OCI-LY7 (cell line): ENCODE results near the gene ACSS1. TPM values are rescaled to one million over a fixed set of nuclear protein-coding genes. Genes with fewer than 3 reads are reported as not detected.

Experiments used
- BruUV-seq: library from RNA; stranded (reverse); fragments of 400-500 nt; replicated peaks from 2 replicates; lab custom pipeline; 2021; lab: Mats Ljungman, UMichigan
- CTCF ChIA-PET: fragments of 300-600 bp; sonication (Branson Sonifier 250); formaldehyde crosslinking; loops from one replicate; lab custom pipeline; 2022; ENCODE audit warnings: antibody characterized with exemption; ENCODE audit not compliant: unreplicated experiment; lab: Charles Lee
- POLR2A ChIA-PET: fragments of 300-600 bp; sonication (Branson Sonifier 250); formaldehyde crosslinking; loops from one replicate; lab custom pipeline; 2022; ENCODE audit warnings: antibody characterized with exemption; lab: Charles Lee
- DNase-seq: peaks from one replicate; pipeline ENCODE4 v3.0.0-alpha.2; 2015; ENCODE audit warnings: low spot score
- H2AFZ ChIP-seq: fragments of 200-600 bp; sonication (generic), shearing (Covaris generic); 2 replicates; pipeline ENCODE4 v1.6.1; 2014; ENCODE audit warnings: mild to moderate bottlenecking, antibody characterized with exemption, low read length, moderate library complexity
- H3K27ac ChIP-seq: fragments of 200-600 bp; sonication (generic); 2 replicates; pipeline ENCODE4 v1.5.1; 2014; ENCODE audit warnings: mixed run types, low read depth, mild to moderate bottlenecking, moderate library complexity, low read length, inconsistent platforms; ENCODE audit not compliant: poor library complexity, severe bottlenecking
- H3K36me3 ChIP-seq: fragments of 200-600 bp; sonication (generic); 2 replicates; pipeline ENCODE4 v1.6.1; 2014; ENCODE audit warnings: mild to moderate bottlenecking, antibody characterized with exemption, low read length, moderate library complexity, mixed read lengths; ENCODE audit not compliant: insufficient read depth
- H3K4me1 ChIP-seq: fragments of 200-600 bp; sonication (generic); 2 replicates; pipeline ENCODE4 v1.5.1; 2014; ENCODE audit warnings: mild to moderate bottlenecking, low read length; ENCODE audit not compliant: insufficient read depth, poor library complexity, severe bottlenecking
- H3K4me2 ChIP-seq: fragments of 200-600 bp; sonication (generic); 2 replicates; pipeline ENCODE4 v1.6.1; 2014; ENCODE audit warnings: mild to moderate bottlenecking, low read length
- H3K4me3 ChIP-seq: fragments of 200-600 bp; sonication (generic); 2 replicates; pipeline ENCODE4 v1.5.1; 2014; ENCODE audit warnings: mild to moderate bottlenecking, low read depth, low read length; ENCODE audit not compliant: poor library complexity, severe bottlenecking
- H3K79me2 ChIP-seq: fragments of 200-600 bp; sonication (generic); 2 replicates; pipeline ENCODE4 v1.6.1; 2016; ENCODE audit warnings: low read depth, mild to moderate bottlenecking, low read length, moderate library complexity, mixed read lengths; ENCODE audit not compliant: insufficient read depth
- H3K9me2 ChIP-seq: fragments of 200-600 bp; sonication (generic); 2 replicates; pipeline ENCODE4 v1.6.1; 2016; ENCODE audit warnings: mild to moderate bottlenecking, low read length, mixed read lengths; ENCODE audit not compliant: insufficient read depth
- H3K9me3 ChIP-seq: fragments of 200-600 bp; sonication (generic); 2 replicates; pipeline ENCODE4 v1.6.1; 2014; ENCODE audit warnings: mild to moderate bottlenecking, mixed run types, low read length, mixed read lengths
- H4K20me1 ChIP-seq: fragments of 200-600 bp; sonication (generic); 2 replicates; pipeline ENCODE4 v1.6.1; 2014; ENCODE audit warnings: mild to moderate bottlenecking, antibody characterized with exemption, low read length, moderate library complexity, mixed read lengths; ENCODE audit not compliant: insufficient read depth
- EZH2phosphoT487 ChIP-seq: fragments of 200-600 bp; sonication (generic); IDR thresholded peaks from 2 replicates; pipeline ENCODE4 v1.6.1; 2018; ENCODE audit warnings: low read depth, borderline replicate concordance, mild to moderate bottlenecking, mixed run types, antibody characterized with exemption, low read length, moderate library complexity, mixed read lengths
- intact Hi-C: fragments of 100-400 bp; cut with micrococcal nuclease; formaldehyde crosslinking; loops from one replicate; pipeline ENCODE4 v1.10.0; 2022; ENCODE audit not compliant: unreplicated experiment
- total RNA-seq, 2 experiments: library from RNA; depleted of rRNA in 1 of 2; stranded (reverse); fragments of >200 nt in 1 of 2; shearing (Covaris generic) in 1 of 2; gene quantifications; 2 replicates each; pipeline ENCODE4 v1.2.3, GENCODE V29; 2014 to 2022
- TF ChIP-seq, protein P1 (sequence below): fragments of 200-600 bp; sonication (generic); conservative IDR thresholded peaks from 2 replicates; pipeline ENCODE4 v1.5.1; 2014; ENCODE audit warnings: mild to moderate bottlenecking, antibody characterized with exemption, low read length, moderate library complexity, mixed read lengths

ACSS1 gene
- total RNA-seq, 2 experiments from 2014 or later = 0.35 to 0.40 TPM

DNA sequence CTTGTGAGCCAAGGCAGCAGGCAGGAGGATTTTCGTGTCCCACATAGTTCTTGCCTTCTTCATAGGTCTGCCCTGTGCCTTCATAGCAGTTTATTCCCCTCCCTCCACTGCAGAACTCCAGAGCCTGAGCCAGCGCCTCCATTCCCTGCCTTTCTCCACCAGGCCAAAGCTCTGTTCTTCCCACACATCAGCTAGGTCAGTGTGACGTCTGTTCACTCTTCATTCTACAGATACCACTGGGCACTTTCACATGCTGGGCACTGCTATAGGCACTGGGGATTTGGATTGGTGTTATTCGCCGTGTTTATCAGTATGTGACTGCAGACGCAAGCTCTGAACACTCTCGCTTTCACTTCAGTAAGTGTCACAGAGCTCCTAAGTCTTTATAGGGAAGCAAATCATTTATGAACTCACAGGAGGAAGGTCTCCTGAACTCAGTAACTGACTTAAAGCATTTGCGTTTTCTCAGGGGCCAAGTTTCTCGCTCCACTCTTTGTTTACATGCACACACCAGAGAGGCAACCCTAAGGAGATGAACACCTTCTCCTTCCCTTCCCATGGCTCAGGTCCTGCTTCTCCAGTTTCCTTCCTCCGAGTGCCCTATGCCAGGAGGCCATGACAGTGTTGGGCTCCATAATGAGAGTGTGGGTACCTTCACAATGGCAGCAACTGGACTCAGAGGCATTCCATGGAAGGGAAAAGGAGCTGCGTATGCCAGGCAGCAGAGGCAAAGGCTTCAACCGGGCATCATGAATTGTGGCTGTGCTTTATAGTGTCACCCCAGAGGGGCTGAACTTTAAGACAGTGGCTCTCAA lies 59.1 kb downstream of the ACSS1 start:
- Histone ChIP-seq H3K36me3 (no peaks in the 10 kb centered on the region), H3K27ac (no peak overlapping the region), H2AFZ (no peak overlapping the region), H4K20me1 (no peaks in the 10 kb centered on the region), H3K79me2 (no peaks in the 10 kb centered on the region), H3K9me3 (no peaks in the 10 kb centered on the region), H3K4me3 (no peak overlapping the region), H3K4me1 (peaks cover 4% of the 10 kb centered on the region), H3K4me2 (no peak overlapping the region), H3K9me2 (no peaks in the 10 kb centered on the region)
- intact Hi-C loops = loop anchor here (10.0 kb wide), 1 partner anchor 626 kb away; the partner anchor contains the start of gene NANP
- BruUV-seq = no TSS peak
- TF ChIP-seq, protein P1, sequence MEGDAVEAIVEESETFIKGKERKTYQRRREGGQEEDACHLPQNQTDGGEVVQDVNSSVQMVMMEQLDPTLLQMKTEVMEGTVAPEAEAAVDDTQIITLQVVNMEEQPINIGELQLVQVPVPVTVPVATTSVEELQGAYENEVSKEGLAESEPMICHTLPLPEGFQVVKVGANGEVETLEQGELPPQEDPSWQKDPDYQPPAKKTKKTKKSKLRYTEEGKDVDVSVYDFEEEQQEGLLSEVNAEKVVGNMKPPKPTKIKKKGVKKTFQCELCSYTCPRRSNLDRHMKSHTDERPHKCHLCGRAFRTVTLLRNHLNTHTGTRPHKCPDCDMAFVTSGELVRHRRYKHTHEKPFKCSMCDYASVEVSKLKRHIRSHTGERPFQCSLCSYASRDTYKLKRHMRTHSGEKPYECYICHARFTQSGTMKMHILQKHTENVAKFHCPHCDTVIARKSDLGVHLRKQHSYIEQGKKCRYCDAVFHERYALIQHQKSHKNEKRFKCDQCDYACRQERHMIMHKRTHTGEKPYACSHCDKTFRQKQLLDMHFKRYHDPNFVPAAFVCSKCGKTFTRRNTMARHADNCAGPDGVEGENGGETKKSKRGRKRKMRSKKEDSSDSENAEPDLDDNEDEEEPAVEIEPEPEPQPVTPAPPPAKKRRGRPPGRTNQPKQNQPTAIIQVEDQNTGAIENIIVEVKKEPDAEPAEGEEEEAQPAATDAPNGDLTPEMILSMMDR = no peak
- no peak for TF ChIP-seq EZH2phosphoT487
- POLR2A ChIA-PET = no interaction called here
- DNase-seq = no peak
- CTCF ChIA-PET = no interaction called here

DNA sequence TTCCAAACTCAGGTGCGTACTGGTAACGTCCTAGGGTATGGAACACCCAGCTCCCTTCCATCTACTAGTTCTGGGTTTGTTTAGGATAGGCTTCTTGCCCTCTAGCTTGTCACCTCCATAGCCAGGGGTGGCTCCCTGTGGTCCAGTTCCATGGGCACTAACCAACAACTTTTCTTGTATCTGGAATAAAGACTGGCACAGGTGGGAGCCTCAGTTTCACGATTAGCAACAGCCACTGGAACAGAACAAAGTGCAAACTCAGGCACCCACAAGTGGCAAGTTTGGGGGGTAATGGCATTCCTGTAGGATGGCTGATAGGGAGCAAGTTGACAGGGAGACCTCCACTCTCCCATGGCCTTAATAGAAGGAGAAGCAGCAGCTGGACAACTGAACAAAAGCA lies 59.8 kb downstream of the ACSS1 start:
- CTCF ChIA-PET = no interaction called here

More for the DNA sequence above, 59.8 kb downstream of the ACSS1 start:
- no peak overlapping the region for H3K4me2 ChIP-seq
- H3K36me3 ChIP-seq = no peaks in the 10 kb centered on the region
- POLR2A ChIA-PET = no interaction called here
- H3K4me1 ChIP-seq = peaks cover 11% of the 10 kb centered on the region
- DNase-seq = no peak
- H3K27ac ChIP-seq = no peak overlapping the region
- TF ChIP-seq EZH2phosphoT487 = no peak
- TF ChIP-seq, protein P1 = no peak
- H3K4me3 ChIP-seq = no peak overlapping the region
- no peaks in the 10 kb centered on the region for H3K9me2 ChIP-seq
- H4K20me1 ChIP-seq = no peaks in the 10 kb centered on the region
- H2AFZ ChIP-seq = no peak overlapping the region
- no TSS peak for BruUV-seq
- H3K9me3 ChIP-seq = no peaks in the 10 kb centered on the region
- H3K79me2 ChIP-seq = no peaks in the 10 kb centered on the region
- intact Hi-C loops = loop anchor here (10.0 kb wide), 1 partner anchor 627 kb away; the partner anchor contains the start of gene NANP
